WI38 (cell line): ENCODE data around the gene FNTB.

Source experiments
- H3K4me3 ChIP-seq: 2 replicates; pipeline ENCODE4 v1.5.1; 2011; ENCODE audit warnings: low read depth, mild to moderate bottlenecking, control low read depth, low read length
- TF ChIP-seq, protein P1 (sequence below): IDR thresholded peaks from 2 replicates; pipeline ENCODE4 v1.5.1; 2012; ENCODE audit warnings: low read depth, mild to moderate bottlenecking, control low read depth, low read length

The FNTB gene

DNA sequence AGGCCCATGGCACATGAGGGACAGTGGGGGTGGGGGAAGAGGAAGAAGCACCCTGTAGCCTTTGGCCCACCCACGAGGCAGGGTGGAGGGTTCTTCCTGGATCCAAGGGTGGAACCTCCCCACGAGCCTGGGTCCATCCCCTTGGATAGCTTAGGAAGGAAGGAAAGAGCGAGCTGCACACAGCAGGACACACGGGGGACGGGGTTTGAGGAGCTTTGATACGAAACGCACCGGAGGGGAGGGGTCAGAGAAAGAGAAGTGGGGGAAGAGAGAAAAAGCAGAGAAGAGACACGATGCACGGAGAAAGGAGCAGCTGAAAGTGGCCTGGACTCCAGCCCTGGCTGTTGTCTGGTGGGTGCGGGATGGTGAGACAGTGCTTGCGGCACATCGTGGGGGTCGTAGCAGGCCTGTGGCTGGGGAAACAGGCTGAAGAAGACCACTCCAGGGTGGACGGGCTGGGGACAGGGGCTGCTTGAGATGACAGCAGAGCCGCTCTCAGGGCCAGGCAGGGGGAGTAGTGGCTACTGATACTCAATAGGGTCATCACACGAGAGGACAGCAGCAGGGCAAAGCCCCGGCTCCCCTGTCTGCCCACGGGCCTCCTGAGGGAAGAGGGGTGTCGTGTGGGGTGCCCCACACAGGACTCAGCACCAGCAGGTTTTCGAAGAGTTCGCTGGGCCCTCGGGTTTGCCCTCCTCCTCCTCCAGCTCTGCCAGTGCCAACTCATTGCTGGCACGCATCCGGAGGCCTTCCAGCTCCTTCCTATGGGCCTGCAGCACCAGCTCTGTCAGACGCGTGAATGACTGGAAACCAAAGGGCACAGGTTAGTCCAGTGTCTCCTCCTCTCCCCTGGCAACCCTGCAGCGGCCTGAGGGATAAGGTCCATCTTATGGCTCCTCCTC is 38.7 kb upstream of the FNTB start:
- H3K4me3 ChIP-seq, result no peak overlapping the region
- TF ChIP-seq, protein P1, sequence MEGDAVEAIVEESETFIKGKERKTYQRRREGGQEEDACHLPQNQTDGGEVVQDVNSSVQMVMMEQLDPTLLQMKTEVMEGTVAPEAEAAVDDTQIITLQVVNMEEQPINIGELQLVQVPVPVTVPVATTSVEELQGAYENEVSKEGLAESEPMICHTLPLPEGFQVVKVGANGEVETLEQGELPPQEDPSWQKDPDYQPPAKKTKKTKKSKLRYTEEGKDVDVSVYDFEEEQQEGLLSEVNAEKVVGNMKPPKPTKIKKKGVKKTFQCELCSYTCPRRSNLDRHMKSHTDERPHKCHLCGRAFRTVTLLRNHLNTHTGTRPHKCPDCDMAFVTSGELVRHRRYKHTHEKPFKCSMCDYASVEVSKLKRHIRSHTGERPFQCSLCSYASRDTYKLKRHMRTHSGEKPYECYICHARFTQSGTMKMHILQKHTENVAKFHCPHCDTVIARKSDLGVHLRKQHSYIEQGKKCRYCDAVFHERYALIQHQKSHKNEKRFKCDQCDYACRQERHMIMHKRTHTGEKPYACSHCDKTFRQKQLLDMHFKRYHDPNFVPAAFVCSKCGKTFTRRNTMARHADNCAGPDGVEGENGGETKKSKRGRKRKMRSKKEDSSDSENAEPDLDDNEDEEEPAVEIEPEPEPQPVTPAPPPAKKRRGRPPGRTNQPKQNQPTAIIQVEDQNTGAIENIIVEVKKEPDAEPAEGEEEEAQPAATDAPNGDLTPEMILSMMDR, result no peak

DNA sequence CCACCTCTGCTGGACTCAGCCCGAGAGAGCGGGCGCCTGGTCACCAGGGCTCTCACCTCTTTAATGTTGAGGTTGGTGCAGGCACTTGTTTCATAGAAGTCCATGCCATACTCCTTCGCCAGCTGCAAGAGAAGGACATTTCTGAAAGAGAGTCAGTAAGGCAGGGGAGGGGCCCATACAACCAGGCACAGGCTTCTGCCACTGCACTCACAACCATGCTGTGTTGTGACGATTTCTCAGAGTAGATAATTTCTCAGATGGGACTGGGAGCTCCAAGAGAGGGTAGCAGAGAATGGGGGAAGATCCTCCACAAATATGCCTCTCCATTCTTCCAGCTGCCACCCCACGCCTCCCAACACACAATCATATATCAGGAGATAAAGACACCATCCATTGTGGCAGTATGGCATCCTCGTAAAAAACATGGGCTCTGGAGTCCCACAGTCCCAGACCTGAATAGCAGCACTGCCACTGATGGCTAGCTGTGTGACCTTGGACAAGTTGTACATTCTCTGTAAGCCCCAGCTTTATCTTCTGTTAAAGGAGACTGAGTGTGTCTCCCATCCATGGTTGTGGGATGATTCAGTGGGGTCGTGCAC is 38.0 kb upstream of the FNTB start:
- no peak overlapping the region for H3K4me3 ChIP-seq
- TF ChIP-seq, protein P1, result no peak

DNA sequence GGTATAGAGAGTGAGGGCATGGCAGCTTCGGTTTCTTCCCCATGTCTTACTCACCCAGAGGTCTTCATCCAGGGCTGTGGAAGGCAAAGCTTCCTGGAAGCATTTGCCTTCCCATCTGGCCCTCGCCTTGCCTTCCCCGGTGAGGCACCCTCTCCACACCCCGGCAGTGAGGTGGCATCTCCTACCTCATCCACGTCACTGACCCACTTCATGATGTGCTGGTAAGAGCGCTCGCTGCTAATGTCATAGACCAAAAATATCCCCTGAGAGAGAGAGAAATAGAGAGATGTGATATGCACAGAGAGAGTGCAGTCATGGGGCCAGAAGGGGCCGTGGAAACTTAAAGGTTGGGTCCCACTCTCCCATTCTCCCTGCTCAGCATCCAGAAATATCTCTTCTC is 35.8 kb upstream of the FNTB start:
- H3K4me3 ChIP-seq, result no peak overlapping the region

DNA sequence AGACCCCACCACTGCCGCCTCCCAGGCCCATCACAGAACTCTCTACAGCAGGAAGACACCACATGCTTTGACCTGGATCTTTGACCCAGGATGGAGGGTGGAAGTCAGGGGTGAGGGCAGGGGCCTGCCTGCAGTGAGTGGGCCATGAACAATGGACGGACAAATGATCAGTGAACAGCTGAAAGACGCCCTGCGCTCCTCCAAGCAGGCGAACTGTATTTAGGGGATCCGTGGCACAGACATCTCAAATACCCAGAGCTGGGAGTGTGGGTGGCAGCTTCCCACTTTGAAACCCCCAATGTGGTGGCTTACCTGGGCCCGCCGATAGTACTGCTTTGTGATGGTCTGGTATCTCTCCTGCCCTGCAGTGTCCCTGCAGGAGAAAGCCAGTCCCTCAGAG is 35.4 kb upstream of the FNTB start:
- TF ChIP-seq, protein P1, result no peak
- H3K4me3 ChIP-seq, result no peak overlapping the region

More for the DNA sequence above, 35.8 kb upstream of the FNTB start:
- TF ChIP-seq, protein P1, result no peak

DNA sequence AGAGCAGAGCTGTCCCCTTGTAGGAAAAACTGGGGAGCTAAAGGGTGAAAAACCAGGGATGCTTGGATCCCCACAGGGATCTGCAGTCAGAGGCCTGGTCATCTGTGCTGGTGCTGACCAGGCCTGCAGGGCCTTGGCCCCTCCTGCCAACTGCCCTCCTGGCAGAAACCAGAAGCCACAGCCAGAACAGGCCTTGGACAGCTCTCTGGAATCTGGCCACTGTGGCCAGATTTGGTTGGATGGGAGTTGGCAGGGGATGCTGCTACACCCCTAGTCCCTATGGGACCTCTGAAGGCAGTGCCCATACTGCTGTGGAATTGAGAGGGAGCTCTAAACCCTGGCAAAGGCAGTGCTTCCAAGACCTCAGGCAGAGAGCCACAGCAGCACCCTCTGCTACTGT is 35.0 kb upstream of the FNTB start:
- H3K4me3 ChIP-seq, result no peak overlapping the region
- TF ChIP-seq, protein P1, result no peak

DNA sequence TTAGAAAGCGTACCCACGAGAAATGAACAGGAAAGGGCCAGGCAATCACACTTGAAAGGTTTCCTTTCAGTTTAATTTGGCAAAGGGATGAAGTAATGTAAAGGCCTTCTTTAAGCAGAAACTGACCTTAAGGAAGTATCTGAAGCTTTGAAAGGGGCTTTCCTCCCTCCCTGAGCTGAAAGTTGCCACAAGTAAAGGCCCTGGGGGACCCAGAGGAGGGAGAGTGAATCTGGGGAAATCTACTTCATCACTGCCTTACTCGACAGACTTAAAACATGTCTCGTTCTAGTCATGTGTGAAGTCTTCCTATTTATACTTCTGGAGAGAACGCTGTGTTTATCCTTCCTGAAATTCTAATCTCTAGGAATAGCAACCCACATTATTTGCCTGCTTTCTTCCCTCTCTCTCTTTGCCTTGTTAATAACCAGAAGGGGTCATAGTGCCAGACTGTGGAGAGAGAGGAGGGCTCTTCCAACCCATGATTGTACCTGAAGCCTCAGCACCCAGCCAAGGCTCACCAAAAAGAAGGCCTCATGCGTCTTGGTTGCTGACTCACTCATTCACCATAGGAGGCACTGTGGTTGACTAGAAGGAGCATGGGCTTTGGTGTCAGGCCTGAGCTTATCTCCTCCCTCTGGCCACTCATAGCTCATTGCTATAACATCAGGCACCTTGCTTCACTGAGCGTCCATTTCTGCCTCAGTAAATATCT is 33.9 kb upstream of the FNTB start:
- no peak overlapping the region for H3K4me3 ChIP-seq

More for the DNA sequence above, 33.9 kb upstream of the FNTB start:
- TF ChIP-seq, protein P1, result no peak
